Measurements from ENCODE around the gene BEND6. TPM values are rescaled to one million over a fixed set of nuclear protein-coding genes. Genes with fewer than 3 reads are reported as not detected.

BEND6 gene
- polyA plus RNA-seq, 1 donor = 0.43 TPM

GRCh38 chr6:56940977-56941376 is 13.9 kb upstream of the BEND6 start:
- no peak for DNase-seq

GRCh38 chr6:56944661-56945060 is 10.2 kb upstream of the BEND6 start:
- DNase-seq = no peak

- DNase-seq = no peak
Measured at GRCh38 chr6:56946368-56946767, 8.5 kb upstream of the BEND6 start.

- DNase-seq = no peak
Measured at GRCh38 chr6:56947924-56948323, 7.0 kb upstream of the BEND6 start.

- no peak for DNase-seq
Measured at GRCh38 chr6:56949265-56949664, 5.6 kb upstream of the BEND6 start.

GRCh38 chr6:56949925-56950495 is 4.9 kb upstream of the BEND6 start:
- DNase-seq = no peak

- no peak for DNase-seq
Measured at GRCh38 chr6:56951049-56951831, 3.7 kb upstream of the BEND6 start.

GRCh38 chr6:56953597-56954402 is 1.1 kb upstream of the BEND6 start:
- peak; percentile 4 for DNase-seq

- peak; percentile 1 for DNase-seq
Measured at GRCh38 chr6:56955171-56956155, 556 bp downstream of the BEND6 start.

GRCh38 chr6:56956491-56956890 is 1.6 kb downstream of the BEND6 start:
- DNase-seq = no peak

GRCh38 chr6:56957856-56958255 is 2.9 kb downstream of the BEND6 start:
- no peak for DNase-seq

GRCh38 chr6:56958481-56958880 is 3.6 kb downstream of the BEND6 start:
- DNase-seq = no peak

- DNase-seq = no peak
Measured at GRCh38 chr6:56959094-56959493, 4.2 kb downstream of the BEND6 start.

- DNase-seq = no peak
Measured at GRCh38 chr6:56959938-56960337, 5.0 kb downstream of the BEND6 start.

GRCh38 chr6:56961151-56961550 is 6.2 kb downstream of the BEND6 start:
- no peak for DNase-seq

GRCh38 chr6:56962441-56962840 is 7.5 kb downstream of the BEND6 start:
- no peak for DNase-seq

GRCh38 chr6:56963043-56963442 is 8.1 kb downstream of the BEND6 start:
- DNase-seq = no peak

GRCh38 chr6:56963793-56964192 is 8.9 kb downstream of the BEND6 start:
- no peak for DNase-seq

GRCh38 chr6:56965126-56965525 is 10.2 kb downstream of the BEND6 start:
- DNase-seq = no peak

- no peak for DNase-seq
Measured at GRCh38 chr6:56970849-56971248, 15.9 kb downstream of the BEND6 start.

GRCh38 chr6:56977192-56977591 is 22.3 kb downstream of the BEND6 start:
- no peak for DNase-seq

GRCh38 chr6:56978530-56978929 is 23.6 kb downstream of the BEND6 start:
- DNase-seq = no peak

Data from hindlimb muscle (tissue), 1 donor.